Measurements from ENCODE around the gene PITPNC1. TPM values are rescaled to one million over a fixed set of nuclear protein-coding genes. Genes with fewer than 3 reads are reported as not detected.

The PITPNC1 gene
- total RNA-seq, 4 donors from 2014 or later, result 4.1 to 45.1 (median 8.7) TPM

DNA sequence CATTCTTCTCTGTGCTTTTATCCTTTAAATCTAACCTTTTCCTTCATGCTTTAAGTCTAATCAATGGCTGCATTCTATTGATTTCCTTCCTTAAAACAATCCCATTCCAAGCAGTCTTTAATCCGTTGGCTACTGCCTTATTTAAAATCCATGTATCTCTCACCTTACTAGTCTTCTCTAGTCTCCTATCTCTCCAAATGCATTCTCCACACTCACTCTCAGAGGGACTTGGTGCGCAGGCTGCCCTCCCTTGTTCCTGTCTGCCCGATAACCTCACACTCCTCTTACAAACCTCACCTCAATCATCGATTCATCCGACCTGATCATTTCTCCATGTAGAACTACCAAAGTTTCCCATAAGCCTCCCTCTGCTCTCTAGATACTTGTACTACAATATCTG is 33.8 kb upstream of the PITPNC1 start:
- Histone ChIP-seq H3K27ac (no peak overlapping the region), H3K27me3 (no peaks in the 10 kb centered on the region), H3K4me3 (no peak overlapping the region), H3K36me3 (no peaks in the 10 kb centered on the region), H3K9me3 (no peaks in the 10 kb centered on the region), H3K4me1 (no peaks in the 10 kb centered on the region)
- intact Hi-C loops (cut with DNase I; ENCODE audit: low total_unique reads), result no loop called here
- DNase-seq, result no peak
- TF ChIP-seq POLR2A (IDR thresholded peaks at IDR 0.05), result no peak
- TF ChIP-seq, protein P1, sequence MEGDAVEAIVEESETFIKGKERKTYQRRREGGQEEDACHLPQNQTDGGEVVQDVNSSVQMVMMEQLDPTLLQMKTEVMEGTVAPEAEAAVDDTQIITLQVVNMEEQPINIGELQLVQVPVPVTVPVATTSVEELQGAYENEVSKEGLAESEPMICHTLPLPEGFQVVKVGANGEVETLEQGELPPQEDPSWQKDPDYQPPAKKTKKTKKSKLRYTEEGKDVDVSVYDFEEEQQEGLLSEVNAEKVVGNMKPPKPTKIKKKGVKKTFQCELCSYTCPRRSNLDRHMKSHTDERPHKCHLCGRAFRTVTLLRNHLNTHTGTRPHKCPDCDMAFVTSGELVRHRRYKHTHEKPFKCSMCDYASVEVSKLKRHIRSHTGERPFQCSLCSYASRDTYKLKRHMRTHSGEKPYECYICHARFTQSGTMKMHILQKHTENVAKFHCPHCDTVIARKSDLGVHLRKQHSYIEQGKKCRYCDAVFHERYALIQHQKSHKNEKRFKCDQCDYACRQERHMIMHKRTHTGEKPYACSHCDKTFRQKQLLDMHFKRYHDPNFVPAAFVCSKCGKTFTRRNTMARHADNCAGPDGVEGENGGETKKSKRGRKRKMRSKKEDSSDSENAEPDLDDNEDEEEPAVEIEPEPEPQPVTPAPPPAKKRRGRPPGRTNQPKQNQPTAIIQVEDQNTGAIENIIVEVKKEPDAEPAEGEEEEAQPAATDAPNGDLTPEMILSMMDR (IDR thresholded peaks at IDR 0.05), result no peak

DNA sequence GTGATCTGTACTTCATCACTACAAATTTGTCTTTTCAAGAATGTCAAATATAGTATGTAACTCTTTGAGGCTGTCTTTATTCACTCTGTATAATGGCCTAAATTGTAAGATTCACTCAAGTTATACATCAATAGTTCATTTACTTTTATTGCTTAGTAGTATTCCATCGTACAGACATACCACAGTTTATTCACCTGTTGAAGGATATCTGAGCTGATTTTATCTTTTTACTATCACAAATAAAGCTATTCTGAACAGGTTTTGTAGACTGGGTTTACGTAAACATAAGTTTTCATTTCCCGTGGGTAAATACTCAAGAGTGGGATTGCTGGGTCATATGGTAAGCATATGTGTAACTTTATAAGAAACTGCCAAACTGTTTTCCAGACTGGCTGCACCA is 29.3 kb upstream of the PITPNC1 start:
- H3K27ac ChIP-seq, result no peak overlapping the region
- H3K4me3 ChIP-seq, result no peak overlapping the region
- H3K4me1 ChIP-seq, result no peaks in the 10 kb centered on the region
- intact Hi-C loops (cut with DNase I; ENCODE audit: low total_unique reads), result no loop called here
- no peak for DNase-seq
- H3K9me3 ChIP-seq, result no peaks in the 10 kb centered on the region
- TF ChIP-seq POLR2A (IDR thresholded peaks at IDR 0.05), result no peak
- TF ChIP-seq, protein P1 (IDR thresholded peaks at IDR 0.05), result no peak
- no peaks in the 10 kb centered on the region for H3K36me3 ChIP-seq
- H3K27me3 ChIP-seq, result no peaks in the 10 kb centered on the region

DNA sequence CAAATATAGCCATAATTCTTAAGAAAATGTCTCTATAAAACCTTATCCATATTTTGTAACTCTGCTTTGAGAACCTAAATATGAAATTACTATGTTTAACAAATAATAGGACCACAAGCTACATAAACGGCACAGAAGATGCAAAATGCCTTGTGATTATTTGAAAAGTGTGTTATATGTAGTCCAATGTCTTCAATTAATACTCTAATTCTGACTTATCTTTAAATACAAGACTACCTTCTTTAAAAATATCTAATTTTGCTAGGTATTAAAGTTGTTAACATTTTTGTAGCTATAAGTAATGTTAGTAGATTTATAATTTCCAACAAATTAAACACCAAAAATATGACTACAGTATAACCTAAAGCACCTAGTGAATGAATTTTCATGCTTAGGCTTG is 27.7 kb upstream of the PITPNC1 start:
- Histone ChIP-seq H3K4me1 (no peaks in the 10 kb centered on the region), H3K36me3 (no peaks in the 10 kb centered on the region), H3K27me3 (no peaks in the 10 kb centered on the region), H3K4me3 (no peak overlapping the region), H3K27ac (no peak overlapping the region), H3K9me3 (no peaks in the 10 kb centered on the region)
- no peak for TF ChIP-seq POLR2A (IDR thresholded peaks at IDR 0.05)
- TF ChIP-seq, protein P1 (IDR thresholded peaks at IDR 0.05), result no peak
- DNase-seq, result no peak
- intact Hi-C loops (cut with DNase I; ENCODE audit: low total_unique reads), result no loop called here

DNA sequence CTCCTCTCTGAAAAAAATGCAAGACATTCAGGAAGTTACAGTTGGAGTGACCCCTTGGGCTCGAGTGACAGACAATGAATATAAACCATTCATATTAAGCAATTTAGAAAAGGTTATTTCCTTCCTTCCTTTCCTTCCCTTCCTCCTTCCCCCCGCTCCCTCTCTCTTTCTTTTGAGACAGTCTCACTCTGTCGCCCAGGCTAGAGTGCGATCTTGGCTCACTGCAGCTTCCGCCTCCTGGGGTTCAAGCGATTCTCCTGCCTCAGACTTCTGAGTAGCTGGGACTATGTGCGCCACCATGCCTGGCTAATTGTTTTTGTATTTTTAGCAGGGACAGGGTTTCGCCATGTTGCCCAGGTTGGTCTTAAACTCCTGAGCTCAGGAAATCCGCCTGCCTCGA is 23.9 kb upstream of the PITPNC1 start:
- TF ChIP-seq, protein P1 (IDR thresholded peaks at IDR 0.05), result no peak

DNA sequence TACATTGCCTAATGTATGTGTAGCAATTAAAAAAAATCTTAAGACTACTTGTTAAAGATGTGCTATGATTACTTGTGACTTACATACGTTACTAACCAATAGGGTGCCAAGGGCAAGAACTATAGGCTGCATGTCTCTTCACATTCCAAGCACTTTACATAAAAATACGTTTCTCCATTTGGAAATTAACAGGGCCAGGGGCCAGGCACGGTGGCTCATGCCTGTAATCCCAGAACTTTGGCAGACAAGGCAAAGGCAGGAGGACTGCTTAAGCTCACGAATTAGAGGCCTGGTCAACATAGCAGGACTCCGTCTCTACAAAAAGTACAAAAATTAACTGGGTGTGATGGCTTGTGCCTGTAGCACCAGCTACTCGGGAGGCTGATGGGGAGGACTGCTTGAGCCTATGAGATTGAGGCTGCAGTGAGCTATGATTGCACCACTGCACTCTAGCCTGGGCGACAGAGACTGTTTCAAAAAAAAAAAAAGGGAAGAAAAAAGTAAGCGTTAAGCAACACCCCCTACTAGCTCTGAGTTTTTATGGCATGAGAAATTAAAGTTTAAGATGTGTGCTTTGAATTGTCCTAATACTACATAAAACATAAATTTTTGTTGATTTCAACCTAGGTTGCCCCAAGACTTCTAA is 23.0 kb upstream of the PITPNC1 start:
- H3K27ac ChIP-seq, result no peak overlapping the region
- no peaks in the 10 kb centered on the region for H3K9me3 ChIP-seq
- intact Hi-C loops (cut with DNase I; ENCODE audit: low total_unique reads), result no loop called here
- TF ChIP-seq, protein P1 (IDR thresholded peaks at IDR 0.05), result no peak
- no peak for TF ChIP-seq POLR2A (IDR thresholded peaks at IDR 0.05)
- no peak for DNase-seq
- H3K4me1 ChIP-seq, result no peaks in the 10 kb centered on the region
- H3K4me3 ChIP-seq, result no peak overlapping the region
- H3K27me3 ChIP-seq, result no peaks in the 10 kb centered on the region
- H3K36me3 ChIP-seq, result no peaks in the 10 kb centered on the region

More for the DNA sequence above, 23.9 kb upstream of the PITPNC1 start:
- no peaks in the 10 kb centered on the region for H3K27me3 ChIP-seq
- H3K9me3 ChIP-seq, result no peaks in the 10 kb centered on the region
- no peaks in the 10 kb centered on the region for H3K36me3 ChIP-seq
- no peak overlapping the region for H3K4me3 ChIP-seq
- no peaks in the 10 kb centered on the region for H3K4me1 ChIP-seq
- H3K27ac ChIP-seq, result no peak overlapping the region
- DNase-seq, result no peak
- intact Hi-C loops (cut with DNase I; ENCODE audit: low total_unique reads), result no loop called here

All from uterus (tissue), 4 donors.